PFSK-1 (cell line): ENCODE results near the gene KRTAP2-1.

Source experiments
- POLR2AphosphoS5 ChIP-seq: IDR thresholded peaks from 2 replicates; pipeline ENCODE4 v1.6.1; 2012; ENCODE audit warnings: low read depth, mild to moderate bottlenecking, control low read depth, low read length, moderate library complexity
- REST ChIP-seq, 2 experiments: IDR thresholded peaks; 2 replicates each; pipeline versions ENCODE4 v1.6.1 to v1.8.0; 2011 to 2012; ENCODE audit warnings: low read depth in 2 of 2, low read length in 2 of 2, control low read depth in 1 of 2, inconsistent platforms in 1 of 2, mild to moderate bottlenecking in 1 of 2, moderate library complexity in 1 of 2; ENCODE audit not compliant: insufficient read depth in 1 of 2
- TAF1 ChIP-seq: IDR thresholded peaks from 2 replicates; pipeline ENCODE4 v1.6.1; 2012; ENCODE audit warnings: low read length, control low read depth, borderline replicate concordance; ENCODE audit not compliant: insufficient read depth

GRCh38 chr17:41052566-41052965 is 5.5 kb upstream of the KRTAP2-1 start:
- TF ChIP-seq TAF1 = no peak
- no peak for TF ChIP-seq POLR2AphosphoS5
- TF ChIP-seq REST (IDR thresholded peaks at IDR 0.05; ENCODE audit: insufficient read depth in 1 of 2, low read depth in 2 of 2, low read length in 2 of 2) = no peak
